CD4-positive, alpha-beta T cell treated with Interleukin-6 for 4 hours (primary cell): ENCODE data around the gene PTPRS.

Source experiments
- DNase-seq: peaks from one replicate; pipeline ENCODE4 v3.0.0-alpha.2; 2020; ENCODE audit warnings: mixed read lengths

The PTPRS gene

GRCh38 chr19:5354403-5354802 lies 13.8 kb upstream of the PTPRS start:
- no peak for DNase-seq

GRCh38 chr19:5352229-5352763 lies 11.7 kb upstream of the PTPRS start:
- no peak for DNase-seq

GRCh38 chr19:5351731-5352228 lies 11.2 kb upstream of the PTPRS start:
- no peak for DNase-seq

GRCh38 chr19:5349041-5349440 lies 8.4 kb upstream of the PTPRS start:
- DNase-seq: no peak

- no peak for DNase-seq
These were observed 5.3 kb upstream of the PTPRS start for GRCh38 chr19:5345895-5346386.

GRCh38 chr19:5343848-5344247 lies 3.2 kb upstream of the PTPRS start:
- no peak for DNase-seq

- DNase-seq: no peak
These were observed 2.1 kb upstream of the PTPRS start for GRCh38 chr19:5342573-5343201.

GRCh38 chr19:5341981-5342380 lies 1.4 kb upstream of the PTPRS start:
- DNase-seq: no peak

GRCh38 chr19:5341448-5341820 lies 822 bp upstream of the PTPRS start:
- DNase-seq: no peak

- DNase-seq: no peak
These were observed 519 bp downstream of the PTPRS start for GRCh38 chr19:5339950-5340636.

GRCh38 chr19:5339198-5339949 lies 1.2 kb downstream of the PTPRS start:
- DNase-seq: no peak

GRCh38 chr19:5338656-5339197 lies 1.9 kb downstream of the PTPRS start:
- no peak for DNase-seq

GRCh38 chr19:5337708-5338655 lies 2.6 kb downstream of the PTPRS start:
- no peak for DNase-seq

GRCh38 chr19:5337126-5337525 lies 3.5 kb downstream of the PTPRS start:
- DNase-seq: no peak

- no peak for DNase-seq
These were observed 4.2 kb downstream of the PTPRS start for GRCh38 chr19:5336195-5336965.

GRCh38 chr19:5335593-5335992 lies 5.0 kb downstream of the PTPRS start:
- DNase-seq: no peak

GRCh38 chr19:5334824-5335500 lies 5.7 kb downstream of the PTPRS start:
- no peak for DNase-seq

GRCh38 chr19:5334366-5334739 lies 6.3 kb downstream of the PTPRS start:
- DNase-seq: no peak

- no peak for DNase-seq
These were observed 6.8 kb downstream of the PTPRS start for GRCh38 chr19:5333581-5334365.

GRCh38 chr19:5332501-5332900 lies 8.1 kb downstream of the PTPRS start:
- DNase-seq: no peak
